HepG2 (cell line): ENCODE measurements around the gene CPEB3.

Experiments used
- FOXK1 ChIP-seq: sonication (generic); formaldehyde crosslinking; IDR thresholded peaks from 2 replicates; pipeline ENCODE4 v1.4.0; 2020; ENCODE audit warnings: low read depth, missing genetic modification reagents, borderline replicate concordance
- IRF2 ChIP-seq: IDR thresholded peaks from 2 replicates; pipeline ENCODE4 v1.6.1; 2018; ENCODE audit warnings: missing genetic modification reagents, missing compliant biosample characterization
- MXD4 ChIP-seq: IDR thresholded peaks from 2 replicates; pipeline ENCODE4 v1.6.1; 2016; ENCODE audit warnings: mild to moderate bottlenecking, missing biosample characterization, missing genetic modification reagents
- NPAS2 ChIP-seq: sonication (generic); formaldehyde crosslinking; IDR thresholded peaks from 2 replicates; pipeline ENCODE4 v1.8.0; 2022; ENCODE audit warnings: mild to moderate bottlenecking, missing genetic modification reagents, borderline replicate concordance
- SP4 ChIP-seq: sonication (generic); formaldehyde crosslinking; IDR thresholded peaks from 2 replicates; pipeline ENCODE4 v1.8.1; 2023; ENCODE audit warnings: mild to moderate bottlenecking, missing genetic modification reagents
- ZBTB38 ChIP-seq: sonication (generic); formaldehyde crosslinking; IDR thresholded peaks from 2 replicates; pipeline ENCODE4 v1.5.1; 2020; ENCODE audit warnings: mild to moderate bottlenecking, missing genetic modification reagents
- ZNF782 ChIP-seq: sonication (generic); formaldehyde crosslinking; IDR thresholded peaks from 2 replicates; pipeline ENCODE4 v1.4.0; 2020; ENCODE audit warnings: missing genetic modification reagents, mild to moderate bottlenecking, borderline replicate concordance
- ZNF841 ChIP-seq: sonication (generic); formaldehyde crosslinking; IDR thresholded peaks from 2 replicates; pipeline ENCODE4 v1.8.1; 2023; ENCODE audit warnings: missing genetic modification reagents, borderline replicate concordance
- ZNF878 ChIP-seq: sonication (generic); formaldehyde crosslinking; IDR thresholded peaks from 2 replicates; pipeline ENCODE4 v1.8.1; 2023; ENCODE audit warnings: mild to moderate bottlenecking, missing genetic modification reagents, moderate library complexity
- ZZZ3 ChIP-seq: sonication (generic); formaldehyde crosslinking; IDR thresholded peaks from 2 replicates; pipeline ENCODE4 v1.4.0; 2020; ENCODE audit warnings: missing genetic modification reagents, mild to moderate bottlenecking, borderline replicate concordance
- TF ChIP-seq, protein P1 (sequence below): sonication (generic); formaldehyde crosslinking; IDR thresholded peaks from 2 replicates; pipeline ENCODE4 v1.5.0; 2020; ENCODE audit warnings: mild to moderate bottlenecking, missing genetic modification reagents, moderate library complexity
- TF ChIP-seq, protein P2 (sequence below): IDR thresholded peaks from 2 replicates; pipeline ENCODE4 v1.6.1; 2012; ENCODE audit warnings: inconsistent platforms
- TF ChIP-seq, protein P3 (sequence below): sonication (generic); formaldehyde crosslinking; IDR thresholded peaks from 2 replicates; pipeline ENCODE4 v1.8.0; 2022; ENCODE audit warnings: missing genetic modification reagents, mild to moderate bottlenecking, moderate library complexity, borderline replicate concordance
- TF ChIP-seq, protein P4 (sequence below): sonication (generic); formaldehyde crosslinking; IDR thresholded peaks from 2 replicates; pipeline ENCODE4 v1.8.1; 2023; ENCODE audit warnings: missing genetic modification reagents, inconsistent platforms, borderline replicate concordance

GRCh38 chr10:92242910-92243671, 47.8 kb downstream of the CPEB3 start:
- TF ChIP-seq MXD4 (CRISPR knock-in tag) (no peak), ZZZ3 (CRISPR knock-in tag) (no peak), IRF2 (no peak), ZBTB38 (CRISPR knock-in tag) (no peak), NPAS2 (CRISPR knock-in tag) (no peak), ZNF878 (CRISPR knock-in tag) (no peak), FOXK1 (no peak), ZNF782 (CRISPR knock-in tag) (no peak), SP4 (CRISPR knock-in tag) (no peak), ZNF841 (CRISPR knock-in tag) (no peak)
- TF ChIP-seq, protein P1, sequence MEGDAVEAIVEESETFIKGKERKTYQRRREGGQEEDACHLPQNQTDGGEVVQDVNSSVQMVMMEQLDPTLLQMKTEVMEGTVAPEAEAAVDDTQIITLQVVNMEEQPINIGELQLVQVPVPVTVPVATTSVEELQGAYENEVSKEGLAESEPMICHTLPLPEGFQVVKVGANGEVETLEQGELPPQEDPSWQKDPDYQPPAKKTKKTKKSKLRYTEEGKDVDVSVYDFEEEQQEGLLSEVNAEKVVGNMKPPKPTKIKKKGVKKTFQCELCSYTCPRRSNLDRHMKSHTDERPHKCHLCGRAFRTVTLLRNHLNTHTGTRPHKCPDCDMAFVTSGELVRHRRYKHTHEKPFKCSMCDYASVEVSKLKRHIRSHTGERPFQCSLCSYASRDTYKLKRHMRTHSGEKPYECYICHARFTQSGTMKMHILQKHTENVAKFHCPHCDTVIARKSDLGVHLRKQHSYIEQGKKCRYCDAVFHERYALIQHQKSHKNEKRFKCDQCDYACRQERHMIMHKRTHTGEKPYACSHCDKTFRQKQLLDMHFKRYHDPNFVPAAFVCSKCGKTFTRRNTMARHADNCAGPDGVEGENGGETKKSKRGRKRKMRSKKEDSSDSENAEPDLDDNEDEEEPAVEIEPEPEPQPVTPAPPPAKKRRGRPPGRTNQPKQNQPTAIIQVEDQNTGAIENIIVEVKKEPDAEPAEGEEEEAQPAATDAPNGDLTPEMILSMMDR: no peak
- TF ChIP-seq, protein P2, sequence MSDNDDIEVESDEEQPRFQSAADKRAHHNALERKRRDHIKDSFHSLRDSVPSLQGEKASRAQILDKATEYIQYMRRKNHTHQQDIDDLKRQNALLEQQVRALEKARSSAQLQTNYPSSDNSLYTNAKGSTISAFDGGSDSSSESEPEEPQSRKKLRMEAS: no peak
- TF ChIP-seq, protein P3, sequence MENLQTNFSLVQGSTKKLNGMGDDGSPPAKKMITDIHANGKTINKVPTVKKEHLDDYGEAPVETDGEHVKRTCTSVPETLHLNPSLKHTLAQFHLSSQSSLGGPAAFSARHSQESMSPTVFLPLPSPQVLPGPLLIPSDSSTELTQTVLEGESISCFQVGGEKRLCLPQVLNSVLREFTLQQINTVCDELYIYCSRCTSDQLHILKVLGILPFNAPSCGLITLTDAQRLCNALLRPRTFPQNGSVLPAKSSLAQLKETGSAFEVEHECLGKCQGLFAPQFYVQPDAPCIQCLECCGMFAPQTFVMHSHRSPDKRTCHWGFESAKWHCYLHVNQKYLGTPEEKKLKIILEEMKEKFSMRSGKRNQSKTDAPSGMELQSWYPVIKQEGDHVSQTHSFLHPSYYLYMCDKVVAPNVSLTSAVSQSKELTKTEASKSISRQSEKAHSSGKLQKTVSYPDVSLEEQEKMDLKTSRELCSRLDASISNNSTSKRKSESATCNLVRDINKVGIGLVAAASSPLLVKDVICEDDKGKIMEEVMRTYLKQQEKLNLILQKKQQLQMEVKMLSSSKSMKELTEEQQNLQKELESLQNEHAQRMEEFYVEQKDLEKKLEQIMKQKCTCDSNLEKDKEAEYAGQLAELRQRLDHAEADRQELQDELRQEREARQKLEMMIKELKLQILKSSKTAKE: no peak
- TF ChIP-seq, protein P4, sequence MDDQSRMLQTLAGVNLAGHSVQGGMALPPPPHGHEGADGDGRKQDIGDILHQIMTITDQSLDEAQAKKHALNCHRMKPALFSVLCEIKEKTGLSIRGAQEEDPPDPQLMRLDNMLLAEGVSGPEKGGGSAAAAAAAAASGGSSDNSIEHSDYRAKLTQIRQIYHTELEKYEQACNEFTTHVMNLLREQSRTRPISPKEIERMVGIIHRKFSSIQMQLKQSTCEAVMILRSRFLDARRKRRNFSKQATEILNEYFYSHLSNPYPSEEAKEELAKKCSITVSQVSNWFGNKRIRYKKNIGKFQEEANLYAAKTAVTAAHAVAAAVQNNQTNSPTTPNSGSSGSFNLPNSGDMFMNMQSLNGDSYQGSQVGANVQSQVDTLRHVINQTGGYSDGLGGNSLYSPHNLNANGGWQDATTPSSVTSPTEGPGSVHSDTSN (CRISPR knock-in tag): no peak
